Natural killer cell treated with Interleukin-12 subunit alpha and Interleukin-12 subunit beta and Interleukin-15 and Interleukin-18, amount 100 ng/mL, for 72 hours (primary cell): ENCODE measurements around the gene TMEM253. TPM values are rescaled to one million over a fixed set of nuclear protein-coding genes. Genes with fewer than 3 reads are reported as not detected.

Experiments used
- ATAC-seq, 2 donors: fragments of 150-1000 bp; cut with Tn5 transposase in 1 of 2; sonication (Bioruptor Pico), chemical (Tn5 transposase) in 1 of 2; 2 replicates each; pipeline ENCODE4 v1.10.0; 2021
- DNase-seq: peaks from one replicate; pipeline ENCODE4 v3.0.0; 2022; ENCODE audit warnings: low spot score
- H3K27ac Mint-ChIP-seq, 2 donors: 1 replicate in 1 of 2; 2 replicates in 1 of 2; pipeline ENCODE4 v1.8.0; 2022; ENCODE audit warnings: mixed read lengths in 2 of 2, mild to moderate bottlenecking in 1 of 2, moderate library complexity in 1 of 2
- H3K27me3 Mint-ChIP-seq, 2 donors: 1 replicate in 1 of 2; 2 replicates in 1 of 2; pipeline ENCODE4 v1.8.0; 2022; ENCODE audit warnings: mixed read lengths in 2 of 2
- H3K36me3 Mint-ChIP-seq: one replicate; pipeline ENCODE4 v1.8.0; 2022; ENCODE audit warnings: mixed read lengths
- H3K4me1 Mint-ChIP-seq, 2 donors: 1 replicate in 1 of 2; 2 replicates in 1 of 2; pipeline ENCODE4 v1.8.0; 2022; ENCODE audit warnings: low read depth in 2 of 2, mixed read lengths in 2 of 2, mild to moderate bottlenecking in 1 of 2
- H3K4me3 Mint-ChIP-seq: one replicate; pipeline ENCODE4 v1.8.0; 2022; ENCODE audit warnings: mixed read lengths
- H3K9me3 Mint-ChIP-seq: 2 replicates; pipeline ENCODE4 v1.8.0; 2022; ENCODE audit warnings: mixed read lengths
- total RNA-seq, 2 donors: library from RNA; stranded (reverse); gene quantifications; one replicate each; pipeline ENCODE4 v1.2.3, GENCODE V29; 2022

Gene TMEM253
- not detected for total RNA-seq

- H3K4me3 Mint-ChIP-seq = no peak within 1 kb of the TSS
- H3K27me3 Mint-ChIP-seq = peaks cover 0 to 3% of the 10 kb centered on the region in 2 donors
- H3K27ac Mint-ChIP-seq = peak within 1 kb of the TSS in 1 of 2 donors; percentile 38
- H3K9me3 Mint-ChIP-seq = no peaks in the 10 kb centered on the region
- H3K36me3 Mint-ChIP-seq = no peaks in the 10 kb centered on the region
- DNase-seq (no peak), ATAC-seq (no peak)
- H3K4me1 Mint-ChIP-seq = peaks cover 31 to 49% of the 10 kb centered on the region in 2 donors
Observed at GRCh38 chr14:21100931-21101330, at the start of gene TMEM253. TMEM253 (plus strand) TSS chr14:21101066; CDS start chr14:21101344, 278 bp downstream.

- ATAC-seq (no peak), DNase-seq (no peak)
- H3K9me3 Mint-ChIP-seq = no peaks in the 10 kb centered on the region
- peaks cover 5 to 11% of the 10 kb centered on the region in 2 donors for H3K27me3 Mint-ChIP-seq
- H3K4me3 Mint-ChIP-seq = no peak overlapping the region
- no peaks in the 10 kb centered on the region for H3K4me1 Mint-ChIP-seq
- no peak overlapping the region for H3K27ac Mint-ChIP-seq
- no peaks in the 10 kb centered on the region for H3K36me3 Mint-ChIP-seq
Observed at GRCh38 chr14:21053184-21054122, 47.4 kb upstream of the TMEM253 start.

- Mint-ChIP-seq H3K4me3 (no peak overlapping the region), H3K36me3 (no peaks in the 10 kb centered on the region), H3K9me3 (no peaks in the 10 kb centered on the region), H3K27ac (no peak overlapping the region), H3K4me1 (no peaks in the 10 kb centered on the region), H3K27me3 (peaks cover 2 to 11% of the 10 kb centered on the region in 2 donors)
- DNase-seq (no peak), ATAC-seq (peak in 1 of 2 donors; percentile 14)
Observed at GRCh38 chr14:21054123-21054767, 46.6 kb upstream of the TMEM253 start.

GRCh38 chr14:21054768-21055145, 46.1 kb upstream of the TMEM253 start:
- ATAC-seq (no peak), DNase-seq (no peak)
- H3K4me3 Mint-ChIP-seq = no peak overlapping the region
- no peaks in the 10 kb centered on the region for H3K36me3 Mint-ChIP-seq
- H3K9me3 Mint-ChIP-seq = no peaks in the 10 kb centered on the region
- peaks cover 4 to 14% of the 10 kb centered on the region in 2 donors for H3K27me3 Mint-ChIP-seq
- H3K4me1 Mint-ChIP-seq = no peaks in the 10 kb centered on the region
- no peak overlapping the region for H3K27ac Mint-ChIP-seq

GRCh38 chr14:21055432-21056117, 45.3 kb upstream of the TMEM253 start:
- H3K36me3 Mint-ChIP-seq = no peaks in the 10 kb centered on the region
- H3K9me3 Mint-ChIP-seq = no peaks in the 10 kb centered on the region
- no peaks in the 10 kb centered on the region for H3K4me1 Mint-ChIP-seq
- no peak for DNase-seq
- no peak overlapping the region for H3K27ac Mint-ChIP-seq
- no peak for ATAC-seq
- H3K4me3 Mint-ChIP-seq = no peak overlapping the region
- H3K27me3 Mint-ChIP-seq = peaks cover 10 to 22% of the 10 kb centered on the region in 2 donors

- ATAC-seq (no peak), DNase-seq (no peak)
- H3K9me3 Mint-ChIP-seq = no peaks in the 10 kb centered on the region
- H3K36me3 Mint-ChIP-seq = no peaks in the 10 kb centered on the region
- H3K4me3 Mint-ChIP-seq = no peak overlapping the region
- H3K27ac Mint-ChIP-seq = no peak overlapping the region
- peaks cover 12 to 31% of the 10 kb centered on the region in 2 donors for H3K27me3 Mint-ChIP-seq
- H3K4me1 Mint-ChIP-seq = no peaks in the 10 kb centered on the region
Observed at GRCh38 chr14:21056520-21057163, 44.2 kb upstream of the TMEM253 start.

- peak in 1 of 2 donors; percentile 58 for ATAC-seq
Observed at GRCh38 chr14:21057803-21058675, 42.8 kb upstream of the TMEM253 start, which contains the start of gene RNASE8. RNASE8 (plus strand) TSS chr14:21057822; CDS start chr14:21057893, 71 bp downstream.

GRCh38 chr14:21058903-21059302, 42.0 kb upstream of the TMEM253 start:
- Mint-ChIP-seq H3K36me3 (no peaks in the 10 kb centered on the region), H3K4me3 (no peak overlapping the region), H3K27ac (no peak overlapping the region), H3K9me3 (no peaks in the 10 kb centered on the region), H3K27me3 (peaks cover 23 to 36% of the 10 kb centered on the region in 2 donors), H3K4me1 (no peaks in the 10 kb centered on the region)
- DNase-seq (no peak), ATAC-seq (peak in 1 of 2 donors; percentile 52)

More at GRCh38 chr14:21057803-21058675, 42.8 kb upstream of the TMEM253 start, which contains the start of gene RNASE8:
- no peak within 1 kb of the TSS for H3K27ac Mint-ChIP-seq
- DNase-seq = no peak
- peaks cover 18 to 27% of the 10 kb centered on the region in 2 donors for H3K27me3 Mint-ChIP-seq
- no peak within 1 kb of the TSS for H3K4me3 Mint-ChIP-seq
- no peaks in the 10 kb centered on the region for H3K36me3 Mint-ChIP-seq
- no peaks in the 10 kb centered on the region for H3K9me3 Mint-ChIP-seq
- H3K4me1 Mint-ChIP-seq = no peaks in the 10 kb centered on the region

- Mint-ChIP-seq H3K9me3 (no peaks in the 10 kb centered on the region), H3K36me3 (no peaks in the 10 kb centered on the region), H3K4me1 (no peaks in the 10 kb centered on the region), H3K4me3 (no peak overlapping the region), H3K27ac (no peak overlapping the region), H3K27me3 (peaks cover 24 to 39% of the 10 kb centered on the region in 2 donors)
- DNase-seq (no peak), ATAC-seq (no peak)
Observed at GRCh38 chr14:21059842-21060613, 40.8 kb upstream of the TMEM253 start.

- no peak for ATAC-seq
- H3K27ac Mint-ChIP-seq = no peak overlapping the region
- no peak for DNase-seq
- H3K9me3 Mint-ChIP-seq = no peaks in the 10 kb centered on the region
- H3K27me3 Mint-ChIP-seq = peaks cover 31 to 47% of the 10 kb centered on the region in 2 donors
- H3K4me1 Mint-ChIP-seq = no peaks in the 10 kb centered on the region
- H3K4me3 Mint-ChIP-seq = no peak overlapping the region
- H3K36me3 Mint-ChIP-seq = no peaks in the 10 kb centered on the region
Observed at GRCh38 chr14:21060614-21061346, 40.1 kb upstream of the TMEM253 start.

- Mint-ChIP-seq H3K4me1 (no peaks in the 10 kb centered on the region), H3K27ac (no peak overlapping the region), H3K4me3 (no peak overlapping the region), H3K9me3 (no peaks in the 10 kb centered on the region), H3K36me3 (no peaks in the 10 kb centered on the region), H3K27me3 (peaks cover 34 to 52% of the 10 kb centered on the region in 2 donors)
- ATAC-seq (no peak), DNase-seq (no peak)
Observed at GRCh38 chr14:21061347-21061668, 39.6 kb upstream of the TMEM253 start.
